ENCODE measurements around the gene PRDM16.

The PRDM16 gene

DNA sequence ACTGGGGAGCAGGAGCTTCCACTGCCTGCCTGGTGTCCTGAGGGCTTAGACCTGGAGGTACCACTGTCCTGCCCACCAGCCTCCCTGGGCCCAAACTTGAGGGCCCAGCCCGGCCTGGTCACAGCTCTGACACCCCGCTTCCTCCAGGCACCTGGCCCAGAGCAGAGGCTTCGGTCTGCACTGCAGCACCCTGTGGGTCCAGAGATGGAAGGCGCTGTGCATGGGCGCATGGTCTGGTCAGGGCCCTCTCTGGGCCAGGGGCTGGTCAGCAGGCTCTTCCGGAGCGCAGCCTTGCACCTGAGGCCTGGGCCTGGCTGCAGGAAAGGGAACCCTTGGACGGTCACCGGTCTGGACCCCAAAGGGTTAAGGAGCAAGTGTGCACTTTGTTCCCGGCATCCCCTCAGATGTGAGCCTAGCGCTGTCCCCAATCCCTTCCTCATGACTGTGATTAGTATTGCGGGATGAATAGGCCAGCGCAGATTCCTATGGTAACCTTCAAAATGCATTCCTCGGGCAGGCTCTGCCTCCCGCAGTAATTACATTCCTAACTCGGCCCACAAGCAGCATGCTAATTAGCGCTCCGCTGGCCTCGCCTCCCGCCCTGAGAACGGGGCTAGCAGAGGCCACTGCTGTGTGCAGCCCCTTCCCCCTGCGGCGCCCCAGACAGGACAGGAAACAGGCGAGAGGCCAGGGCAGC, 36.3 kb downstream of the PRDM16 start:
- Histone ChIP-seq H3K4me3 (ENCODE audit: low read length in 2 of 2) (no peak overlapping the region), H2AK5ac (ENCODE audit: low read depth, low read length) (peak overlapping the region; percentile 100), H2BK120ac (ENCODE audit: low read depth, low read length) (peak overlapping the region; percentile 100), H2BK5ac (ENCODE audit: low read length) (peak overlapping the region; percentile 100), H3K4me1 (ENCODE audit: control insufficient read depth in 2 of 2, insufficient read depth in 1 of 2, low read depth in 1 of 2, low read length in 2 of 2) (peaks cover 34 to 67% of the 10 kb centered on the region in 2 donors), H4K91ac (ENCODE audit: low read depth, low read length, poor library complexity) (peak overlapping the region; percentile 100), H3K9me3 (replicated peaks in 1 of 2; ENCODE audit: control insufficient read depth in 2 of 2, insufficient read depth in 1 of 2, low read depth in 1 of 2, low read length in 2 of 2) (peaks cover 10 to 11% of the 10 kb centered on the region in 2 donors), H3K9ac (ENCODE audit: low read depth, low read length, poor library complexity) (peak overlapping the region; percentile 93), H4K8ac (ENCODE audit: low read depth, low read length) (no peak overlapping the region), H2BK12ac (ENCODE audit: low read length) (peak overlapping the region; percentile 98), H3K79me1 (ENCODE audit: low read depth, low read length) (peaks cover 5% of the 10 kb centered on the region), H3K27ac (replicated peaks; ENCODE audit: low read length) (peak overlapping the region; percentile 100), H3K4me2 (ENCODE audit: insufficient read depth, low read length, poor library complexity, severe bottlenecking) (no peak overlapping the region), H3K4ac (ENCODE audit: low read length) (peak overlapping the region; percentile 100), H2AFZ (ENCODE audit: low read length) (peak overlapping the region; percentile 57), H3K36me3 (replicated peaks in 1 of 2; ENCODE audit: control insufficient read depth in 2 of 2, insufficient read depth in 2 of 2, low read length in 2 of 2) (no peaks in the 10 kb centered on the region), H2BK15ac (ENCODE audit: low read length) (peak overlapping the region; percentile 96), H3K23ac (ENCODE audit: low read depth, low read length, poor library complexity) (peak overlapping the region; percentile 80), H3K27me3 (ENCODE audit: control insufficient read depth in 3 of 3, insufficient read depth in 3 of 3, low read depth in 1 of 3, low read length in 3 of 3) (peaks cover 0 to 9% (median 0%) of the 10 kb centered on the region in 3 experiments), H3K14ac (ENCODE audit: low read length) (peak overlapping the region; percentile 95), H3K18ac (ENCODE audit: low read length) (peak overlapping the region; percentile 100)
- no CpG with 5 or more reads among the region's 24 CpGs for WGBS, 2 donors (ENCODE audit: extremely low coverage in 2 of 2, insufficient read length in 2 of 2, insufficient replicate concordance in 1 of 2)
- DNase-seq (ENCODE audit: low spot score) = peak; percentile 96

DNA sequence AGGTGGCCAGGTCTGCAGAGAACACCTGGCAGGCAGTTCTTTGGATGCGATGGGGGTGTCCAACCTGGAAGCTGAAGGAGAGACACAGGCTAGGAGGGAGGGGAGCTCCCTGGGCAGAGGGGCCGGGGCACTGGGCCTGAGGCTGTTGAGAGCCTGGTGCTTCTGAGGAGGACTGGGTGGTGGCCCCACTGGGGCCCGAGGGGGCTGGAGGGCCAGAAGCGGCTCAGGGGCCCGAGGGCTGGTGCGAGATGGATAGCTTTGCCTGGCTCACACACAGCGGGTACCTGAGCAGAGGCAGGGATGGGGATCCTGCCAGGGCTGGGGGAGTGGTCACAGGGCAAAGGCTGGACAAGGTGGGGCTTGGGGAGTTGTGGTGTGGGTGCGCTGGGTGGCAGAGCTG, 37.2 kb downstream of the PRDM16 start:
- H2AFZ ChIP-seq (ENCODE audit: low read length) = no peak overlapping the region
- H2BK12ac ChIP-seq (ENCODE audit: low read length) = peak overlapping the region; percentile 100
- peaks cover 5% of the 10 kb centered on the region for H3K79me1 ChIP-seq (ENCODE audit: low read depth, low read length)
- no peak for DNase-seq (ENCODE audit: low spot score)
- WGBS, 2 donors (ENCODE audit: extremely low coverage in 2 of 2, insufficient read length in 2 of 2, insufficient replicate concordance in 1 of 2) = no CpG with 5 or more reads among the region's 8 CpGs
- H4K8ac ChIP-seq (ENCODE audit: low read depth, low read length) = no peak overlapping the region
- peak overlapping the region; percentile 54 for H3K4ac ChIP-seq (ENCODE audit: low read length)
- no peak overlapping the region for H3K9ac ChIP-seq (ENCODE audit: low read depth, low read length, poor library complexity)
- no peaks in the 10 kb centered on the region for H3K36me3 ChIP-seq (replicated peaks in 1 of 2; ENCODE audit: control insufficient read depth in 2 of 2, insufficient read depth in 2 of 2, low read length in 2 of 2)
- no peak overlapping the region for H3K4me2 ChIP-seq (ENCODE audit: insufficient read depth, low read length, poor library complexity, severe bottlenecking)
- peaks cover 35 to 66% of the 10 kb centered on the region in 2 donors for H3K4me1 ChIP-seq (ENCODE audit: control insufficient read depth in 2 of 2, insufficient read depth in 1 of 2, low read depth in 1 of 2, low read length in 2 of 2)
- H2BK5ac ChIP-seq (ENCODE audit: low read length) = peak overlapping the region; percentile 99
- H3K27ac ChIP-seq (replicated peaks; ENCODE audit: low read length) = peak overlapping the region; percentile 95
- peak overlapping the region; percentile 57 for H2BK15ac ChIP-seq (ENCODE audit: low read length)
- peak overlapping the region; percentile 99 for H2AK5ac ChIP-seq (ENCODE audit: low read depth, low read length)
- H3K18ac ChIP-seq (ENCODE audit: low read length) = peak overlapping the region; percentile 98
- peaks cover 10 to 11% of the 10 kb centered on the region in 2 donors for H3K9me3 ChIP-seq (replicated peaks in 1 of 2; ENCODE audit: control insufficient read depth in 2 of 2, insufficient read depth in 1 of 2, low read depth in 1 of 2, low read length in 2 of 2)
- H4K91ac ChIP-seq (ENCODE audit: low read depth, low read length, poor library complexity) = peak overlapping the region; percentile 41
- peak overlapping the region; percentile 100 for H3K14ac ChIP-seq (ENCODE audit: low read length)
- H3K27me3 ChIP-seq (ENCODE audit: control insufficient read depth in 3 of 3, insufficient read depth in 3 of 3, low read depth in 1 of 3, low read length in 3 of 3) = peaks cover 0 to 10% (median 0%) of the 10 kb centered on the region in 3 experiments
- peak overlapping the region; percentile 99 for H2BK120ac ChIP-seq (ENCODE audit: low read depth, low read length)
- H3K4me3 ChIP-seq (ENCODE audit: low read length in 2 of 2) = peak overlapping the region in 1 of 2 donors; percentile 13
- peak overlapping the region; percentile 90 for H3K23ac ChIP-seq (ENCODE audit: low read depth, low read length, poor library complexity)

DNA sequence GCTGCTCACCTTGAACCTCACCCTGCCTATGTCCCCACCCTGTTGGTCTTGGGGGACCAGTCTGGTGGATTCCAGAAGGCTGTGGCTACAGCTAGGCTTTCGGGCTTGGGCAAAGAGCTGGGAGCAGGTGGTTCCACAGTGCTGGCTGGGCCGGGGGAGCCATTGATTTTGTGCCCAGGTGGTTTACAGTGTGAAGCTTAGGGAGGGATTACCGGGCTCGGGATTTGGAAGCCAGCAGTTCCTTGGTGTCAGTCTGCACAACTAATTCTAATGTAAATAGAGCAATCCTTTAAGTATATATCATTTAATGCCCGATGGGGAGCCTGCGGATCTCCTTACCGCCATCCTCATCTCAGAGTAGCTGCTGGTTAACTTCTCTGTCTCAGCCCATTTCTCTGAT, 38.2 kb downstream of the PRDM16 start:
- peak overlapping the region; percentile 90 for H3K23ac ChIP-seq (ENCODE audit: low read depth, low read length, poor library complexity)
- H2AK5ac ChIP-seq (ENCODE audit: low read depth, low read length) = peak overlapping the region; percentile 99
- peak overlapping the region; percentile 100 for H3K14ac ChIP-seq (ENCODE audit: low read length)
- no peak overlapping the region for H3K4me2 ChIP-seq (ENCODE audit: insufficient read depth, low read length, poor library complexity, severe bottlenecking)
- no peak overlapping the region for H3K4me3 ChIP-seq (ENCODE audit: low read length in 2 of 2)
- peaks cover 5% of the 10 kb centered on the region for H3K79me1 ChIP-seq (ENCODE audit: low read depth, low read length)
- H3K9ac ChIP-seq (ENCODE audit: low read depth, low read length, poor library complexity) = no peak overlapping the region
- H3K4me1 ChIP-seq (ENCODE audit: control insufficient read depth in 2 of 2, insufficient read depth in 1 of 2, low read depth in 1 of 2, low read length in 2 of 2) = peaks cover 31 to 64% of the 10 kb centered on the region in 2 donors
- H2BK5ac ChIP-seq (ENCODE audit: low read length) = peak overlapping the region; percentile 99
- WGBS, 2 donors (ENCODE audit: extremely low coverage in 2 of 2, insufficient read length in 2 of 2, insufficient replicate concordance in 1 of 2) = no CpG with 5 or more reads among the region's 7 CpGs
- H2BK12ac ChIP-seq (ENCODE audit: low read length) = peak overlapping the region; percentile 100
- H4K91ac ChIP-seq (ENCODE audit: low read depth, low read length, poor library complexity) = peak overlapping the region; percentile 98
- H3K27ac ChIP-seq (replicated peaks; ENCODE audit: low read length) = no peak overlapping the region
- H3K4ac ChIP-seq (ENCODE audit: low read length) = peak overlapping the region; percentile 54
- H2BK15ac ChIP-seq (ENCODE audit: low read length) = peak overlapping the region; percentile 57
- H2BK120ac ChIP-seq (ENCODE audit: low read depth, low read length) = peak overlapping the region; percentile 99
- no peak overlapping the region for H2AFZ ChIP-seq (ENCODE audit: low read length)
- H3K36me3 ChIP-seq (replicated peaks in 1 of 2; ENCODE audit: control insufficient read depth in 2 of 2, insufficient read depth in 2 of 2, low read length in 2 of 2) = no peaks in the 10 kb centered on the region
- H3K9me3 ChIP-seq (replicated peaks in 1 of 2; ENCODE audit: control insufficient read depth in 2 of 2, insufficient read depth in 1 of 2, low read depth in 1 of 2, low read length in 2 of 2) = peaks cover 10 to 11% of the 10 kb centered on the region in 2 donors
- peak overlapping the region; percentile 98 for H3K18ac ChIP-seq (ENCODE audit: low read length)
- H3K27me3 ChIP-seq (ENCODE audit: control insufficient read depth in 3 of 3, insufficient read depth in 3 of 3, low read depth in 1 of 3, low read length in 3 of 3) = peaks cover 0 to 18% (median 0%) of the 10 kb centered on the region in 3 experiments
- peak overlapping the region; percentile 92 for H4K8ac ChIP-seq (ENCODE audit: low read depth, low read length)
- no peak for DNase-seq (ENCODE audit: low spot score)

DNA sequence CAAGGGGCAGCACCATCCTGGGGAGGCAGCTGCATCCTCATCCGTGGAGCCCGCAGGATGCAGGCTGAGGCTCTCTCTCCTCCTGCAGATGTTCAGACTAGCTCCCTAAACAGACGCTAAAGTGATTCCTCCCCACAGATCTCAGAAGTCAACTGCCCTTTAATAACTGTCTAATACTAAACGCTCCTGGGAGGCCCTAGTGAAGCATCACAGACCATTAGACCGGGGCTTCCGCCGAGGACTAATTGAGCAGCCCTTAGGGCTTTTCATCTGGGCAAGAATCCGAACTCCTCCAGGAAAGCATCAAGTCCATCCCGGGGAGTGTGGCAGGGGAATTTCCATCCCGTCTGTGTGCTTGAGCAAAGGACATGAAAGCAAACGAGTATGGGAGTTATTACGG, 40.4 kb downstream of the PRDM16 start:
- no peak overlapping the region for H2BK5ac ChIP-seq (ENCODE audit: low read length)
- H3K18ac ChIP-seq (ENCODE audit: low read length) = peak overlapping the region; percentile 89
- H2AK5ac ChIP-seq (ENCODE audit: low read depth, low read length) = peak overlapping the region; percentile 95
- H3K79me1 ChIP-seq (ENCODE audit: low read depth, low read length) = peaks cover 13% of the 10 kb centered on the region
- no peak overlapping the region for H3K23ac ChIP-seq (ENCODE audit: low read depth, low read length, poor library complexity)
- no CpG with 5 or more reads among the region's 12 CpGs for WGBS, 2 donors (ENCODE audit: extremely low coverage in 2 of 2, insufficient read length in 2 of 2, insufficient replicate concordance in 1 of 2)
- H3K9me3 ChIP-seq (replicated peaks in 1 of 2; ENCODE audit: control insufficient read depth in 2 of 2, insufficient read depth in 1 of 2, low read depth in 1 of 2, low read length in 2 of 2) = peaks cover 11 to 14% of the 10 kb centered on the region in 2 donors
- DNase-seq (ENCODE audit: low spot score) = no peak
- H2BK120ac ChIP-seq (ENCODE audit: low read depth, low read length) = peak overlapping the region; percentile 40
- no peak overlapping the region for H3K9ac ChIP-seq (ENCODE audit: low read depth, low read length, poor library complexity)
- H3K27me3 ChIP-seq (ENCODE audit: control insufficient read depth in 3 of 3, insufficient read depth in 3 of 3, low read depth in 1 of 3, low read length in 3 of 3) = peaks cover 0 to 27% (median 0%) of the 10 kb centered on the region in 3 experiments
- H2BK12ac ChIP-seq (ENCODE audit: low read length) = no peak overlapping the region
- peak overlapping the region; percentile 30 for H2BK15ac ChIP-seq (ENCODE audit: low read length)
- H3K27ac ChIP-seq (replicated peaks; ENCODE audit: low read length) = no peak overlapping the region
- no peak overlapping the region for H3K4me2 ChIP-seq (ENCODE audit: insufficient read depth, low read length, poor library complexity, severe bottlenecking)
- no peak overlapping the region for H4K8ac ChIP-seq (ENCODE audit: low read depth, low read length)
- H3K14ac ChIP-seq (ENCODE audit: low read length) = no peak overlapping the region
- peaks cover 0 to 1% of the 10 kb centered on the region in 2 donors for H3K36me3 ChIP-seq (replicated peaks in 1 of 2; ENCODE audit: control insufficient read depth in 2 of 2, insufficient read depth in 2 of 2, low read length in 2 of 2)
- peak overlapping the region; percentile 89 for H4K91ac ChIP-seq (ENCODE audit: low read depth, low read length, poor library complexity)
- peak overlapping the region; percentile 41 for H3K4ac ChIP-seq (ENCODE audit: low read length)
- no peak overlapping the region for H2AFZ ChIP-seq (ENCODE audit: low read length)
- H3K4me1 ChIP-seq (ENCODE audit: control insufficient read depth in 2 of 2, insufficient read depth in 1 of 2, low read depth in 1 of 2, low read length in 2 of 2) = peaks cover 22 to 57% of the 10 kb centered on the region in 2 donors
- no peak overlapping the region for H3K4me3 ChIP-seq (ENCODE audit: low read length in 2 of 2)

Data from neuronal stem cell (in vitro differentiated cells).